ENCODE results near the gene MYO6. TPM values are rescaled to one million over a fixed set of nuclear protein-coding genes. Genes with fewer than 3 reads are reported as not detected.

The MYO6 gene
- total and polyA plus RNA-seq, 4 donors = 15.6 to 100 (median 51.7) TPM

DNA sequence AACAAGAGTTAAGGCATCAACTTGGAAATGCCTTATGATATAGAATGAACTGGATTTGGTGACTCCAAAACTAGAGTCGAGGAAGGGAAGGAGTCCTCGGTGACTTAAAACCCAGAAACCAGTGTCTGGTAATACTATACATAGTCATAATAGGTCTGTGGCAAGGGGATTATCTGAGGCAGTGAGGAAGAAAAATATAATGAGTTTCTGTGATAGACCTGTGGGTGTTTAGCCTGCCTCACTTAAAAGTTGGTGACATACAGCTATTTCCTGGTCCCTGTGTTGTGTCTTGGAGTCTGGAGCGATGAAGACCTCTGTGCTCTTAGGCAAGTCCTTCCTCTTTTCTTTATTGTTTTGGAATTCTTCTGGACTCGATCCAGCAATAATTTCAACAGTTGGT lies 5.1 kb upstream of the MYO6 start:
- no peaks in the 10 kb centered on the region for H3K36me3 ChIP-seq (ENCODE audit: control insufficient read depth in 4 of 4, insufficient read depth in 4 of 4, low read length in 4 of 4)
- H3K9me3 ChIP-seq (ENCODE audit: control insufficient read depth in 4 of 4, insufficient read depth in 3 of 4, low read length in 3 of 4) = no peaks in the 10 kb centered on the region
- no peak overlapping the region for H3K4me3 ChIP-seq
- H3K9ac ChIP-seq (ENCODE audit: insufficient read depth in 1 of 2, low read length in 2 of 2) = no peak overlapping the region
- 73 to 86% methylated on average over 4 of the region's 4 CpGs for WGBS, 2 donors
- TF ChIP-seq, protein P1, sequence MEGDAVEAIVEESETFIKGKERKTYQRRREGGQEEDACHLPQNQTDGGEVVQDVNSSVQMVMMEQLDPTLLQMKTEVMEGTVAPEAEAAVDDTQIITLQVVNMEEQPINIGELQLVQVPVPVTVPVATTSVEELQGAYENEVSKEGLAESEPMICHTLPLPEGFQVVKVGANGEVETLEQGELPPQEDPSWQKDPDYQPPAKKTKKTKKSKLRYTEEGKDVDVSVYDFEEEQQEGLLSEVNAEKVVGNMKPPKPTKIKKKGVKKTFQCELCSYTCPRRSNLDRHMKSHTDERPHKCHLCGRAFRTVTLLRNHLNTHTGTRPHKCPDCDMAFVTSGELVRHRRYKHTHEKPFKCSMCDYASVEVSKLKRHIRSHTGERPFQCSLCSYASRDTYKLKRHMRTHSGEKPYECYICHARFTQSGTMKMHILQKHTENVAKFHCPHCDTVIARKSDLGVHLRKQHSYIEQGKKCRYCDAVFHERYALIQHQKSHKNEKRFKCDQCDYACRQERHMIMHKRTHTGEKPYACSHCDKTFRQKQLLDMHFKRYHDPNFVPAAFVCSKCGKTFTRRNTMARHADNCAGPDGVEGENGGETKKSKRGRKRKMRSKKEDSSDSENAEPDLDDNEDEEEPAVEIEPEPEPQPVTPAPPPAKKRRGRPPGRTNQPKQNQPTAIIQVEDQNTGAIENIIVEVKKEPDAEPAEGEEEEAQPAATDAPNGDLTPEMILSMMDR (IDR thresholded peaks at IDR 0.05; ENCODE audit: control extremely low read depth, extremely low read depth) = no peak
- no peaks in the 10 kb centered on the region for H3K27me3 ChIP-seq (ENCODE audit: control insufficient read depth in 3 of 3, insufficient read depth in 3 of 3, low read length in 2 of 3)
- ATAC-seq (ENCODE audit: insufficient read depth, low FRiP score) = no peak
- H3K4me1 ChIP-seq (ENCODE audit: control insufficient read depth in 5 of 5, insufficient read depth in 5 of 5, low read length in 5 of 5) = peaks cover 0 to 5% (median 0%) of the 10 kb centered on the region in 5 donors
- DNase-seq = no peak
- H3K27ac ChIP-seq (ENCODE audit: low read depth in 1 of 2, low read length in 1 of 2) = no peak overlapping the region

DNA sequence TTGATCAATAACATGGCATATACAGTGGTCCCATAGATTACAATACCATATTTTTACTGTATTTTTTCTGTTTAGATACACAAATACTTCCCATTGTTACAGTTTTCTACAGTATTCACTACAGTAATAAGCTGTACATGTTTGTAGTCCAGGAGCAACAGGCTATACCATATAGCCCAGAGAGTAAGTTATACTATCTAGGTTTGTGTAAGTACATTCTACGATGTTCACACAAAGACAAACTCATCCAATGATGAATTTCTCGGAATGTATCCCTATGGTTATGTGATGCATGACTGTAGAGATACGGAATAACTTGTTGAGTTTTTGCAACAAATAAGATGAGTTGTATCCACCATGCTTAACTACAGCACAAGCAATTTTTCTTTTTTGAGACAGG lies 3.6 kb upstream of the MYO6 start:
- DNase-seq (no peak), ATAC-seq (ENCODE audit: insufficient read depth, low FRiP score) (no peak)
- peaks cover 0 to 5% (median 0%) of the 10 kb centered on the region in 5 donors for H3K4me1 ChIP-seq (ENCODE audit: control insufficient read depth in 5 of 5, insufficient read depth in 5 of 5, low read length in 5 of 5)
- WGBS, 2 donors = 94 to 98% methylated on average over 3 of the region's 3 CpGs
- no peak overlapping the region for H3K4me3 ChIP-seq
- no peaks in the 10 kb centered on the region for H3K27me3 ChIP-seq (ENCODE audit: control insufficient read depth in 3 of 3, insufficient read depth in 3 of 3, low read length in 2 of 3)
- TF ChIP-seq, protein P1 (IDR thresholded peaks at IDR 0.05; ENCODE audit: control extremely low read depth, extremely low read depth) = no peak
- no peak overlapping the region for H3K27ac ChIP-seq (ENCODE audit: low read depth in 1 of 2, low read length in 1 of 2)
- no peaks in the 10 kb centered on the region for H3K9me3 ChIP-seq (ENCODE audit: control insufficient read depth in 4 of 4, insufficient read depth in 3 of 4, low read length in 3 of 4)
- H3K36me3 ChIP-seq (ENCODE audit: control insufficient read depth in 4 of 4, insufficient read depth in 4 of 4, low read length in 4 of 4) = no peaks in the 10 kb centered on the region
- H3K9ac ChIP-seq (ENCODE audit: insufficient read depth in 1 of 2, low read length in 2 of 2) = no peak overlapping the region

DNA sequence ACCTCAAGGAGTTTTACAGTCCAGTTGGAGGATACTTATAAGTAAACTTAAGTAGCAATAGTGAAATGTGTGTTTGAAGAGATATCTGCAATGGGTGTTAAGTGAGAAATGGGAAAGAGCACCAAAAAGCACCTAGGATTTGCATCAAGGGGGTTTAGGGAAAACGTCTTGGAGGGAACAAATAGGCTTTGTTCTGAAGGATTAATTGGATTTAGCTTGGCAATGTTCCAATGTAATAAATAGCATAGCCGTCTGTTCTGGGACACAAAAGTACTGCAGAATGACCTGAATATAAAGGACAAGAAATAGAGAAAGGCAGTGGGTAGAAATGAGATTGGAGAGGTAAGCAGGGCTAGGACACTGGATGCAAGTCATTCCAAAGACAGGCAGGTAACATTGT lies 2.8 kb upstream of the MYO6 start:
- no peak overlapping the region for H3K4me3 ChIP-seq
- no peaks in the 10 kb centered on the region for H3K9me3 ChIP-seq (ENCODE audit: control insufficient read depth in 4 of 4, insufficient read depth in 3 of 4, low read length in 3 of 4)
- peaks cover 0 to 5% (median 0%) of the 10 kb centered on the region in 5 donors for H3K4me1 ChIP-seq (ENCODE audit: control insufficient read depth in 5 of 5, insufficient read depth in 5 of 5, low read length in 5 of 5)
- ATAC-seq (ENCODE audit: insufficient read depth, low FRiP score) (no peak), DNase-seq (no peak)
- H3K27me3 ChIP-seq (ENCODE audit: control insufficient read depth in 3 of 3, insufficient read depth in 3 of 3, low read length in 2 of 3) = no peaks in the 10 kb centered on the region
- no peak overlapping the region for H3K9ac ChIP-seq (ENCODE audit: insufficient read depth in 1 of 2, low read length in 2 of 2)
- WGBS, 2 donors = 13 to 33% methylated on average over 2 of the region's 2 CpGs
- H3K36me3 ChIP-seq (ENCODE audit: control insufficient read depth in 4 of 4, insufficient read depth in 4 of 4, low read length in 4 of 4) = no peaks in the 10 kb centered on the region
- H3K27ac ChIP-seq (ENCODE audit: low read depth in 1 of 2, low read length in 1 of 2) = no peak overlapping the region
- TF ChIP-seq, protein P1 (IDR thresholded peaks at IDR 0.05; ENCODE audit: control extremely low read depth, extremely low read depth) = no peak
